ENCODE results near the gene LY6G6D. TPM values are rescaled to one million over a fixed set of nuclear protein-coding genes. Genes with fewer than 3 reads are reported as not detected.
A peak's percentile ranks its signal among the peaks of the same experiment; 100 is the strongest.

Gene LY6G6D
- total and polyA plus RNA-seq, 2 donors (not counting 1 experiment from before 2014, with no cell fraction given), result not detected

GRCh38 chr6:31722173-31722572 lies 7.0 kb downstream of the LY6G6D start:
- ChIA-PET POLR2A (no interaction called here), CTCF (no interaction called here)
- Mint-ChIP-seq H3K27ac (no peak overlapping the region), H3K27me3 (no peaks in the 10 kb centered on the region), H3K9me3 (ENCODE audit: insufficient read depth) (no peaks in the 10 kb centered on the region), H3K4me1 (peaks cover 35% of the 10 kb centered on the region), H3K4me3 (no peak overlapping the region)
- H3K36me3 ChIP-seq (replicated peaks in 1 of 2; ENCODE audit: control extremely low read depth in 1 of 2, control insufficient read depth in 1 of 2, extremely low read depth in 1 of 2, insufficient read depth in 2 of 2, low read length in 1 of 2), result peaks cover 0 to 17% of the 10 kb centered on the region in 2 experiments
- whole genome bisulfite sequencing (ENCODE audit: insufficient coverage), result 100% methylated on average over 2 of the region's 3 CpGs
- no peaks in the 10 kb centered on the region for H4K20me1 ChIP-seq (ENCODE audit: control insufficient read depth, insufficient read depth, low read length, poor library complexity, severe bottlenecking)
- no peak overlapping the region for H3K9ac ChIP-seq (ENCODE audit: low read length)
- ATAC-seq (ENCODE audit: low read depth) (no peak), DNase-seq (no peak)
- H3K4me2 ChIP-seq (replicated peaks; ENCODE audit: low read depth, low read length, poor library complexity, severe bottlenecking), result no peak overlapping the region
- H3K27ac ChIP-seq (ENCODE audit: low read length in 2 of 2), result no peak overlapping the region
- no peaks in the 10 kb centered on the region for H3K9me3 ChIP-seq (ENCODE audit: control extremely low read depth in 1 of 3, control insufficient read depth in 2 of 3, insufficient read depth in 1 of 3, low read length in 2 of 3)
- H3K27me3 ChIP-seq (replicated peaks in 1 of 4; ENCODE audit: control extremely low read depth in 1 of 4, control insufficient read depth in 3 of 4, insufficient read depth in 4 of 4, low read length in 3 of 4), result no peaks in the 10 kb centered on the region
- no peak for TF ChIP-seq EZH2 (IDR thresholded peaks at IDR 0.05; ENCODE audit: borderline replicate concordance, insufficient read depth, low read depth, low read length, poor library complexity, severe bottlenecking)
- no peak for TF ChIP-seq CTCF (IDR thresholded peaks at IDR 0.05)
- no peak overlapping the region for H3K4me3 ChIP-seq (ENCODE audit: control extremely low read depth in 1 of 5, extremely low read depth in 1 of 5, insufficient read depth in 1 of 5, low read depth in 2 of 5, low read length in 4 of 5)
- peaks cover 5% of the 10 kb centered on the region for H3K79me2 ChIP-seq (ENCODE audit: control insufficient read depth, insufficient read depth, low read length)
- intact Hi-C loops (cut with micrococcal nuclease), result no loop called here
- peaks cover 19 to 26% of the 10 kb centered on the region in 2 donors for H3K4me1 ChIP-seq (ENCODE audit: control insufficient read depth in 2 of 2, insufficient read depth in 2 of 2, low read length in 2 of 2)
- no peak overlapping the region for H2AFZ ChIP-seq (ENCODE audit: insufficient read depth, low read depth, low read length, poor library complexity, severe bottlenecking)

- H3K4me3 ChIP-seq (ENCODE audit: control extremely low read depth in 1 of 5, extremely low read depth in 1 of 5, insufficient read depth in 1 of 5, low read depth in 2 of 5, low read length in 4 of 5), result peak within 1 kb of the TSS in 2 of 5 experiments; percentile 8 to 12
- DNase-seq, result no peak
- H3K27ac Mint-ChIP-seq, result peak within 1 kb of the TSS; percentile 53
- 51% methylated on average over 36 of the region's 46 CpGs for WGBS (ENCODE audit: insufficient coverage)
- H3K27ac ChIP-seq (ENCODE audit: low read length in 2 of 2), result peak within 1 kb of the TSS in 1 of 2 donors; percentile 27
- peak within 1 kb of the TSS; percentile 64 for H2AFZ ChIP-seq (ENCODE audit: insufficient read depth, low read depth, low read length, poor library complexity, severe bottlenecking)
- H3K4me2 ChIP-seq (replicated peaks; ENCODE audit: low read depth, low read length, poor library complexity, severe bottlenecking), result peak within 1 kb of the TSS; percentile 58
- peaks cover 46% of the 10 kb centered on the region for H3K4me1 Mint-ChIP-seq
- no peaks in the 10 kb centered on the region for H3K9me3 ChIP-seq (ENCODE audit: control extremely low read depth in 1 of 3, control insufficient read depth in 2 of 3, insufficient read depth in 1 of 3, low read length in 2 of 3)
- H3K9ac ChIP-seq (ENCODE audit: low read length), result no peak within 1 kb of the TSS
- intact Hi-C loops (cut with micrococcal nuclease), result no loop called here
- H3K9me3 Mint-ChIP-seq (ENCODE audit: insufficient read depth), result no peaks in the 10 kb centered on the region
- TF ChIP-seq CTCF (IDR thresholded peaks at IDR 0.05) (no peak), EZH2 (IDR thresholded peaks at IDR 0.05; ENCODE audit: borderline replicate concordance, insufficient read depth, low read depth, low read length, poor library complexity, severe bottlenecking) (no peak)
- ATAC-seq (ENCODE audit: low read depth), result no peak
- H3K36me3 ChIP-seq (replicated peaks in 1 of 2; ENCODE audit: control extremely low read depth in 1 of 2, control insufficient read depth in 1 of 2, extremely low read depth in 1 of 2, insufficient read depth in 2 of 2, low read length in 1 of 2), result peaks cover 0 to 18% of the 10 kb centered on the region in 2 experiments
- peaks cover 5% of the 10 kb centered on the region for H3K79me2 ChIP-seq (ENCODE audit: control insufficient read depth, insufficient read depth, low read length)
- CTCF ChIA-PET, result interaction anchor here (0.9 to 1.1 kb wide), 2 partner anchors 15 to 39 kb away, joined by 3 to 6 read pairs; no protein-coding TSS in a partner anchor
- POLR2A ChIA-PET, result interaction anchor here (0.5 to 1.5 kb wide), 3 partner anchors 29 to 162 kb away, joined by 4 to 8 read pairs (median 8); no protein-coding TSS in a partner anchor
- H3K27me3 Mint-ChIP-seq, result no peaks in the 10 kb centered on the region
- H3K4me1 ChIP-seq (ENCODE audit: control insufficient read depth in 2 of 2, insufficient read depth in 2 of 2, low read length in 2 of 2), result peaks cover 31 to 39% of the 10 kb centered on the region in 2 donors
- no peaks in the 10 kb centered on the region for H4K20me1 ChIP-seq (ENCODE audit: control insufficient read depth, insufficient read depth, low read length, poor library complexity, severe bottlenecking)
- H3K4me3 Mint-ChIP-seq, result peak within 1 kb of the TSS; percentile 2
- no peaks in the 10 kb centered on the region for H3K27me3 ChIP-seq (replicated peaks in 1 of 4; ENCODE audit: control extremely low read depth in 1 of 4, control insufficient read depth in 3 of 4, insufficient read depth in 4 of 4, low read length in 3 of 4)
Observed at GRCh38 chr6:31723245-31723979, 8.3 kb downstream of the LY6G6D start, which contains the start of gene MPIG6B. Gene MPIG6B, plus strand, starts transcription at chr6:31723373. Its CDS starts 11 bp downstream, at chr6:31723384.
